NT2/D1 (cell line): Measurements from ENCODE around the gene SPDL1.

Source experiments
- YY1 ChIP-seq: IDR thresholded peaks from 2 replicates; pipeline ENCODE4 v1.6.1; 2011; ENCODE audit not compliant: insufficient read length, insufficient read depth
- ZNF274 ChIP-seq: IDR thresholded peaks from 2 replicates; pipeline ENCODE4 v1.6.1; 2011; ENCODE audit warnings: mild to moderate bottlenecking, low read depth, low read length

DNA sequence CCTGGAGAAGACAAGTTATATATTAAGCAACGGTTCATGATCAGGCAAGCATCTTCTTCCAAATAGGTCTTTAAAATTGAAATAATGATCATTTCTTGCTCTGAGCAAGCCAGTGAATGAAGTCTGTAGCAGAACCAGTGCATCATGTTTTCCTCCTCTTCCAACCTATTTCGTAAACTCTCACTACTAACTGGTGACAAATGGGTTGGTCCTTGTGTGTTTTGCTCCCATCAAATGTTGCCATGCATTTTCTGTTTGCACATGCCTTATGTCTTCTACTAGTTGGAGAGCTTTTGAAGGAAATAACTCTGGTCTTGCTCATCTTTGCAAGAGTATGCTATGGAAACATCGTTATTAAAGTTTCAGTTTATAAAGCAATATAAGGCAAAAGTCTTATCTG lies 37.2 kb upstream of the SPDL1 start:
- TF ChIP-seq YY1 = no peak
- no peak for TF ChIP-seq ZNF274
